Measurements from ENCODE around the gene CHST9. TPM values are rescaled to one million over a fixed set of nuclear protein-coding genes. Genes with fewer than 3 reads are reported as not detected.

Gene CHST9
- total and polyA plus RNA-seq, 12 donors: 0.03 to 2.2 (median 0.13) TPM; not detected in 2

DNA sequence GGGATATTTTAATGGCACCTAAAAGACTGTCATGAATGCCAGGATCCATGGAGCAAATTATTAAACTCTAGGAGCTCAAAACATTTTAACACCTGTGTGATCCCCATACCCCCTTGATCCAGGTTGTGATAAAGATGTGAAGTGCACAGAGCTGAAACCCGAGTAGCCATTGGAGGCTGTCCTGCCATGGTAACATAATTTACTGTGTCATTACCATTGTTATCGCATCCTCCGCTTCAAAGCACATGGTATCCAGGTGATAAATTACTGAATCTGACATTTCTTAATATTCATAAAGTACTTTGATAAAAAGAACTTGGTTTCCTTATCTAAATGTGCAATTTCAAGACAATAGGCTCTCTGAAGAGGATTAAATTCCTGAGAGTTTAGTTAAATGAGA lies 109.3 kb downstream of the CHST9 start:
- no peak for DNase-seq
- no peaks in the 10 kb centered on the region for H3K4me1 ChIP-seq (replicated peaks in 1 of 2)
- no peaks in the 10 kb centered on the region for H3K27me3 ChIP-seq
- H3K4me3 ChIP-seq: no peak overlapping the region
- WGBS, 4 donors: 17 to 45% (median 24%) methylated on average over 3 of the region's 3 CpGs
- no peak overlapping the region for H3K27ac ChIP-seq
- H3K36me3 ChIP-seq (replicated peaks in 1 of 2): no peaks in the 10 kb centered on the region
- H3K9me3 ChIP-seq (replicated peaks in 1 of 3): no peaks in the 10 kb centered on the region
- TF ChIP-seq, protein P1, sequence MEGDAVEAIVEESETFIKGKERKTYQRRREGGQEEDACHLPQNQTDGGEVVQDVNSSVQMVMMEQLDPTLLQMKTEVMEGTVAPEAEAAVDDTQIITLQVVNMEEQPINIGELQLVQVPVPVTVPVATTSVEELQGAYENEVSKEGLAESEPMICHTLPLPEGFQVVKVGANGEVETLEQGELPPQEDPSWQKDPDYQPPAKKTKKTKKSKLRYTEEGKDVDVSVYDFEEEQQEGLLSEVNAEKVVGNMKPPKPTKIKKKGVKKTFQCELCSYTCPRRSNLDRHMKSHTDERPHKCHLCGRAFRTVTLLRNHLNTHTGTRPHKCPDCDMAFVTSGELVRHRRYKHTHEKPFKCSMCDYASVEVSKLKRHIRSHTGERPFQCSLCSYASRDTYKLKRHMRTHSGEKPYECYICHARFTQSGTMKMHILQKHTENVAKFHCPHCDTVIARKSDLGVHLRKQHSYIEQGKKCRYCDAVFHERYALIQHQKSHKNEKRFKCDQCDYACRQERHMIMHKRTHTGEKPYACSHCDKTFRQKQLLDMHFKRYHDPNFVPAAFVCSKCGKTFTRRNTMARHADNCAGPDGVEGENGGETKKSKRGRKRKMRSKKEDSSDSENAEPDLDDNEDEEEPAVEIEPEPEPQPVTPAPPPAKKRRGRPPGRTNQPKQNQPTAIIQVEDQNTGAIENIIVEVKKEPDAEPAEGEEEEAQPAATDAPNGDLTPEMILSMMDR (IDR thresholded peaks at IDR 0.05): no peak
- TF ChIP-seq POLR2A (IDR thresholded peaks at IDR 0.05): no peak
- intact Hi-C loops (cut with DNase I): no loop called here

DNA sequence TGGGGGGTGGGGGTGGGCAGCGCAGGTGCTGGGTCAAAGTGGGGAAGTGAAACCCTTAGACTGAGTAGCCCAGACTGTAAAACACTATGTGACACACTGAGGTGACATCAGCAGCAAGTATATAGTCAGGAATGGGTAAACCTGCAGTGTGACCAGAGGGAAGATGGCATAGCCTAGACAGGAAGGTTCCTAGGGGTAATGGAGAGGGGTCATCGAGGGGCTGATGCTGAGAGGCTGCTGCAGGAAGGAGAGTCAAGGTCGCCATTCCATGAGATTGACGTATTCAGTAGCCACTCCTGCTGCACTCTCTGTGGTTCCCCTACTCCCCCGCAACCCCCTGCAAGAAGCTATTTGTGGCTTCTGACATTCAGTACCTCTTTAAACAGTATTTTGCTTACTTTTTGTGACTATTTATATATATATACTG lies 111.7 kb downstream of the CHST9 start:
- intact Hi-C loops (cut with DNase I): no loop called here
- TF ChIP-seq, protein P1 (IDR thresholded peaks at IDR 0.05): no peak
- no peak for TF ChIP-seq POLR2A (IDR thresholded peaks at IDR 0.05)
- H3K4me1 ChIP-seq (replicated peaks in 1 of 2): no peaks in the 10 kb centered on the region
- no peaks in the 10 kb centered on the region for H3K9me3 ChIP-seq (replicated peaks in 1 of 3)
- no peak for DNase-seq
- WGBS, 4 donors: 53 to 70% (median 67%) methylated on average over 5 of the region's 5 CpGs
- no peak overlapping the region for H3K27ac ChIP-seq
- no peak overlapping the region for H3K4me3 ChIP-seq
- no peaks in the 10 kb centered on the region for H3K36me3 ChIP-seq (replicated peaks in 1 of 2)
- no peaks in the 10 kb centered on the region for H3K27me3 ChIP-seq

DNA sequence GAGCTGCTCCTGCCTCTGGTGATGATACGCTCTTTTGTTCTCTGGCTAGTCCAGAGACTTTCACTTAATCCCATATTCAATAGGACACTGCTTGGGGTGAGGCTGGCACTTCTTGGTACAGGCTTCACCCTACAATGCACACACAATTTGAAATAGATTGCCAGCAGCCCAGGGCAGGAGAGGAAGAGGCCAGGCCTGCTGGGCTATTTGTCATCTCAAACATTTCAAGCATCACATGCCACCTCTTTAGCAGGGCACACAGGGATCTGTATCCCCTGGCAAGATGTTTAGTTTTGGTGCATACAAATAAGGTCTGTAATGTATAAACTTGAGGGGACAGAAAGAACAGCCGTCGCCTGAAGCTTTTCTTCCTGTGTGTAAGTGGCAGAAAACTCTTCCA lies 120.4 kb downstream of the CHST9 start:
- WGBS, 4 donors: 83 to 97% (median 88%) methylated on average over 3 of the region's 3 CpGs
- Histone ChIP-seq H3K4me3 (no peak overlapping the region), H3K27me3 (no peaks in the 10 kb centered on the region), H3K27ac (no peak overlapping the region), H3K9me3 (replicated peaks in 1 of 3) (no peaks in the 10 kb centered on the region), H3K4me1 (replicated peaks in 1 of 2) (no peaks in the 10 kb centered on the region), H3K36me3 (replicated peaks in 1 of 2) (no peaks in the 10 kb centered on the region)
- intact Hi-C loops (cut with DNase I): no loop called here
- no peak for TF ChIP-seq POLR2A (IDR thresholded peaks at IDR 0.05)
- TF ChIP-seq, protein P1 (IDR thresholded peaks at IDR 0.05): no peak
- no peak for DNase-seq

DNA sequence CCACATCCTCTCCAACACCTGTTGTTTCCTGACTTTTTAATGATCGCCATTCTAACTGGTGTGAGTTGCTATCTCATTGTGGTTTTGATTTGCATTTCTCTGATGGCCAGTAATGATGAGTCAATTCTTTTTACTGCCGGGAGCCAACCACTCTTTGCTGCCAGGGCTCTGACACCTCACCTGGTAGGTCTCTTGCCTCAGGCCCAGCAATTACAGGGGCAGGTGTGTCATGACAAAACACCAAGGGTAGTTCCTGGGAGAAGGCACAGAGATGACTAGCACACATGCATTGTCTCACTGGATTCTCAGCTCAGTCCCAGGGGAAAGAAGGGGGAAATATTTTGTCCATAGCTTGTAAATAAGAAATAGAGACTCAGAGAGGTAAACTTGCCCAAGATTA lies 122.3 kb downstream of the CHST9 start:
- H3K36me3 ChIP-seq (replicated peaks in 1 of 2): no peaks in the 10 kb centered on the region
- no peak for DNase-seq
- no peaks in the 10 kb centered on the region for H3K9me3 ChIP-seq (replicated peaks in 1 of 3)
- H3K4me3 ChIP-seq: no peak overlapping the region
- TF ChIP-seq, protein P1 (IDR thresholded peaks at IDR 0.05): no peak
- TF ChIP-seq POLR2A (IDR thresholded peaks at IDR 0.05): no peak
- no peak overlapping the region for H3K27ac ChIP-seq
- WGBS, 4 donors: 85 to 94% (median 86%) methylated on average over 2 of the region's 2 CpGs
- H3K27me3 ChIP-seq: no peaks in the 10 kb centered on the region
- no peaks in the 10 kb centered on the region for H3K4me1 ChIP-seq (replicated peaks in 1 of 2)
- intact Hi-C loops (cut with DNase I): no loop called here

Data from adrenal gland (tissue), 12 donors.